SK-N-SH (cell line): ENCODE results near the gene BEGAIN. TPM values are rescaled to one million over a fixed set of nuclear protein-coding genes. Genes with fewer than 3 reads are reported as not detected.

Experiments
- CTCF ChIA-PET: fragments of 300-600, 350-600 bp; formaldehyde crosslinking; extraction: SDS; loops from one replicate; lab custom pipeline; 2021; lab: Yijun Ruan, JAX
- POLR2A ChIA-PET: fragments of 350-600 bp; sonication (Branson Sonifier 250); formaldehyde crosslinking; extraction: SDS; loops from one replicate; lab custom pipeline; 2020; ENCODE audit warnings: antibody characterized with exemption, inconsistent platforms; lab: Yijun Ruan, JAX
- DNase-seq: peaks from one replicate; pipeline ENCODE4 v3.0.0; 2012
- H2AFZ ChIP-seq: fragments of 200-600 bp; sonication (generic); 2 replicates; pipeline ENCODE4 v1.8.1; 2016; ENCODE audit warnings: antibody characterized with exemption, mild to moderate bottlenecking, low read depth
- H3F3A ChIP-seq: fragments of 200-600 bp; sonication (generic); replicated peaks from 2 replicates; pipeline ENCODE3; 2016; ENCODE audit warnings: antibody characterized with exemption, mild to moderate bottlenecking; ENCODE audit not compliant: insufficient read depth
- H3K27ac ChIP-seq, 2 experiments: fragments of 200-500 bp in 1 of 2; fragments of 200-600 bp in 1 of 2; sonication (Bioruptor generic) in 1 of 2; sonication (generic), shearing (Covaris generic) in 1 of 2; 2 replicates each; pipeline versions ENCODE4 v1.5.1 to v1.6.1; 2014 to 2016; ENCODE audit warnings: low read depth in 2 of 2, inconsistent platforms in 1 of 2, low read length in 1 of 2, mild to moderate bottlenecking in 1 of 2, mixed read lengths in 1 of 2
- H3K27me3 ChIP-seq: fragments of 200-600 bp; sonication (generic), shearing (Covaris generic); 2 replicates; pipeline ENCODE4 v1.6.1; 2016; ENCODE audit warnings: mixed run types; ENCODE audit not compliant: insufficient read depth
- H3K36me3 ChIP-seq, 2 experiments: fragments of 200-500 bp in 1 of 2; fragments of 200-600 bp in 1 of 2; sonication (Bioruptor generic) in 1 of 2; sonication (generic) in 1 of 2; replicated peaks in 1 of 2; 2 replicates each; pipeline versions ENCODE3 to v1.5.1; 2014 to 2016; ENCODE audit warnings: low read length in 1 of 2, mild to moderate bottlenecking in 1 of 2; ENCODE audit not compliant: insufficient read depth in 2 of 2, control insufficient read depth in 1 of 2
- H3K4me1 ChIP-seq, 2 experiments: fragments of 200-500 bp in 1 of 2; fragments of 200-600 bp in 1 of 2; sonication (Bioruptor generic) in 1 of 2; sonication (generic), shearing (Covaris generic) in 1 of 2; 2 replicates each; pipeline versions ENCODE4 v1.5.1 to v1.6.1; 2014 to 2016; ENCODE audit warnings: low read depth in 1 of 2, low read length in 1 of 2, mixed run types in 1 of 2; ENCODE audit not compliant: insufficient read depth in 2 of 2, control insufficient read depth in 1 of 2
- H3K4me2 ChIP-seq: fragments of 200-600 bp; sonication (generic), shearing (Covaris generic); 2 replicates; pipeline ENCODE4 v1.6.1; 2017; ENCODE audit warnings: mixed run types
- H3K4me3 ChIP-seq, 2 experiments: fragments of 200-500 bp in 1 of 2; fragments of 200-600 bp in 1 of 2; sonication (Bioruptor generic) in 1 of 2; sonication (generic), shearing (Covaris generic) in 1 of 2; 2 replicates each; pipeline versions ENCODE4 v1.5.1 to v1.8.1; 2014 to 2016; ENCODE audit warnings: low read depth in 2 of 2, inconsistent platforms in 1 of 2, low read length in 1 of 2, mild to moderate bottlenecking in 1 of 2, mixed read lengths in 1 of 2, moderate library complexity in 1 of 2
- H3K79me2 ChIP-seq: fragments of 200-600 bp; sonication (generic); 2 replicates; pipeline ENCODE4 v1.8.1; 2017; ENCODE audit warnings: mild to moderate bottlenecking; ENCODE audit not compliant: insufficient read depth
- H3K9ac ChIP-seq: fragments of 200-600 bp; sonication (generic); 2 replicates; pipeline ENCODE4 v1.6.1; 2017; ENCODE audit warnings: mixed run types
- H3K9me2 ChIP-seq: fragments of 200-600 bp; sonication (generic); 2 replicates; pipeline ENCODE4 v1.6.1; 2017; ENCODE audit warnings: mixed run types
- H3K9me3 ChIP-seq: fragments of 200-600 bp; sonication (generic); 2 replicates; pipeline ENCODE4 v1.6.1; 2017; ENCODE audit warnings: mixed run types, mild to moderate bottlenecking, moderate library complexity
- H4K20me1 ChIP-seq: fragments of 200-600 bp; sonication (generic); 2 replicates; pipeline ENCODE4 v1.6.1; 2017; ENCODE audit warnings: mild to moderate bottlenecking, mixed run types; ENCODE audit not compliant: insufficient read depth
- CHD2 ChIP-seq: fragments of 150-350 bp; IDR thresholded peaks from 2 replicates; pipeline ENCODE4 v1.6.1; 2018; ENCODE audit warnings: low read length; ENCODE audit not compliant: partially characterized antibody
- CTCF ChIP-seq: fragments of 200-600 bp; sonication (generic); IDR thresholded peaks from 2 replicates; pipeline ENCODE4 v1.6.1; 2017; ENCODE audit warnings: antibody characterized with exemption, mild to moderate bottlenecking, moderate library complexity
- ELF1 ChIP-seq: IDR thresholded peaks from 2 replicates; pipeline ENCODE4 v1.4.0; 2012
- GATA2 ChIP-seq: sonication (generic); formaldehyde crosslinking; IDR thresholded peaks from 2 replicates; pipeline ENCODE4 v1.5.0; 2020; ENCODE audit warnings: mild to moderate bottlenecking, missing genetic modification reagents
- JUND ChIP-seq: IDR thresholded peaks from 2 replicates; pipeline ENCODE4 v1.4.0; 2012
- MAX ChIP-seq: IDR thresholded peaks from 2 replicates; pipeline ENCODE4 v1.4.0; 2012; ENCODE audit warnings: low read depth
- NFIC ChIP-seq: IDR thresholded peaks from 2 replicates; pipeline ENCODE4 v1.4.0; 2012; ENCODE audit warnings: borderline replicate concordance
- NRF1 ChIP-seq: IDR thresholded peaks from 2 replicates; pipeline ENCODE4 v1.6.1; 2012; ENCODE audit warnings: low read depth, mild to moderate bottlenecking, low read length
- PBX3 ChIP-seq: IDR thresholded peaks from 2 replicates; pipeline ENCODE4; 2012
- RAD21 ChIP-seq: IDR thresholded peaks from 2 replicates; pipeline ENCODE4 v1.6.1; 2012; ENCODE audit warnings: mild to moderate bottlenecking, low read length
- TAF1 ChIP-seq: IDR thresholded peaks from 2 replicates; pipeline ENCODE4 v1.6.1; 2012; ENCODE audit warnings: low read depth, mild to moderate bottlenecking, low read length, moderate library complexity, borderline replicate concordance
- WGBS: methylation state at CpG from one replicate; pipeline ENCODE4 v1.1.6; 2017; ENCODE audit warnings: low lambda C conversion rate; 5-methylcytosine and 5-hydroxymethylcytosine counted together
- polyA plus RNA-seq, 3 experiments: library from polyadenylated mRNA; depleted of rRNA; stranded (reverse); fragments of >200 nt; gene quantifications; 2 replicates each; pipeline ENCODE4 v1.2.3, GENCODE V29; 2012

BEGAIN gene
- polyA plus RNA-seq, 1 of the 3 experiments (the other 2 are of a cell fraction), result 4.2 TPM

- POLR2A ChIA-PET, result no interaction called here
- no peaks in the 10 kb centered on the region for H3K9me2 ChIP-seq
- TF ChIP-seq CTCF (no peak), PBX3 (no peak), RAD21 (no peak), GATA2 (CRISPR knock-in tag) (no peak), TAF1 (no peak), NRF1 (no peak), NFIC (no peak)
- WGBS, result 87% methylated on average over 12 of the region's 12 CpGs
- no peak overlapping the region for H2AFZ ChIP-seq
- no peaks in the 10 kb centered on the region for H3K79me2 ChIP-seq
- H3F3A ChIP-seq, result no peaks in the 10 kb centered on the region
- H3K36me3 ChIP-seq, result peaks cover 0 to 3% of the 10 kb centered on the region in 2 experiments
- no peak overlapping the region for H3K4me2 ChIP-seq
- H3K27ac ChIP-seq, result no peak overlapping the region
- H4K20me1 ChIP-seq, result no peaks in the 10 kb centered on the region
- peaks cover 0 to 28% of the 10 kb centered on the region in 2 experiments; a peak in 1 of 4 replicates for H3K4me1 ChIP-seq
- H3K27me3 ChIP-seq, result no peaks in the 10 kb centered on the region
- no peaks in the 10 kb centered on the region for H3K9me3 ChIP-seq
- CTCF ChIA-PET, result interaction anchor here (1.3 to 1.9 kb wide), 3 partner anchors 9 to 122 kb away, joined by 3 to 4 read pairs (median 3); no protein-coding TSS in a partner anchor
- DNase-seq, result no peak
- H3K9ac ChIP-seq, result no peak overlapping the region
- H3K4me3 ChIP-seq, result peak overlapping the region in 1 of 2 experiments; percentile 23; a peak in 1 of 4 replicates
Measured at GRCh38 chr14:100524233-100524932, 62.8 kb downstream of the BEGAIN start.

GRCh38 chr14:100523843-100524169 is 63.4 kb downstream of the BEGAIN start:
- Histone ChIP-seq H3K9ac (no peak overlapping the region), H3K9me3 (no peaks in the 10 kb centered on the region), H3K27ac (no peak overlapping the region; a peak in 1 of 4 replicates), H3K4me1 (peaks cover 0 to 23% of the 10 kb centered on the region in 2 experiments; a peak in 1 of 4 replicates), H3K9me2 (no peaks in the 10 kb centered on the region), H3K4me2 (no peak overlapping the region), H2AFZ (no peak overlapping the region), H3K4me3 (no peak overlapping the region), H3K36me3 (peaks cover 0 to 3% of the 10 kb centered on the region in 2 experiments), H3K27me3 (no peaks in the 10 kb centered on the region), H3K79me2 (no peaks in the 10 kb centered on the region), H3F3A (no peaks in the 10 kb centered on the region), H4K20me1 (no peaks in the 10 kb centered on the region)
- TF ChIP-seq NFIC, result no peak
- no peak for TF ChIP-seq CHD2
- no peak for TF ChIP-seq MAX
- no peak for TF ChIP-seq CTCF
- no peak for TF ChIP-seq JUND
- no peak for TF ChIP-seq ELF1
- ChIA-PET CTCF (interaction anchor here (1.9 kb wide), 1 partner anchor 9 kb away, joined by 4 read pairs; no protein-coding TSS in a partner anchor), POLR2A (no interaction called here)
- no peak for DNase-seq
- 96% methylated on average over 8 of the region's 8 CpGs for WGBS
